Retinal pigment epithelial cell (primary cell): Measurements from ENCODE around the gene MGLL.

Source experiments
- DNase-seq: peaks from one replicate; pipeline ENCODE4 v3.0.0-alpha.2; 2010; ENCODE audit warnings: low read depth
- H3K4me3 ChIP-seq: 2 replicates; pipeline ENCODE4 v1.5.1; 2011; ENCODE audit warnings: mild to moderate bottlenecking, low read length, control low read depth, moderate library complexity
- CTCF ChIP-seq: conservative IDR thresholded peaks from 2 replicates; pipeline ENCODE4 v1.5.1; 2011; ENCODE audit warnings: low read depth, low read length, control low read depth, inconsistent platforms

Gene MGLL

DNA sequence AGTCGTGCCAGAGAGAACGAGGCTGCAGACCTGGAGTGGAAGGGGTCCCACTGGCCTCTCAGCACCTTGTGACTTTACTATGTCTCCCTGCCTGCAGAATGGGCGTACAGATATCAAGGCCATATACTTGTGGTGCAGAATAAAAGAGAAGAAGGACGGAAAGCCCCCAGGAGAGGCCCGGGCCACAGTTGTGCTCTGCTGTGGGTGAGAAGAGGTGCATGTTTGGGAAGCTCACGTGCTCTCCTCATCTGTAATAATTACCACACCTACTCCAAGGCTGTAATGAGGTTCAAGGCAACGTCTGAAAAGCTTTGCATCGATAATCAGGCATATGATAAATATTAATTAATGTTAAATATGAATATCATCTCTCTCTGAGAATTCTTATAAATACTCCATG is 58.0 kb downstream of the MGLL start:
- H3K4me3 ChIP-seq, result no peak overlapping the region
- TF ChIP-seq CTCF, result no peak
- DNase-seq, result no peak

- no peak overlapping the region for H3K4me3 ChIP-seq
- TF ChIP-seq CTCF, result no peak
- DNase-seq, result no peak
Measured at GRCh38 chr3:127763816-127764215, 58.5 kb downstream of the MGLL start.

GRCh38 chr3:127763337-127763736 is 59.0 kb downstream of the MGLL start:
- no peak for DNase-seq
- no peak overlapping the region for H3K4me3 ChIP-seq

DNA sequence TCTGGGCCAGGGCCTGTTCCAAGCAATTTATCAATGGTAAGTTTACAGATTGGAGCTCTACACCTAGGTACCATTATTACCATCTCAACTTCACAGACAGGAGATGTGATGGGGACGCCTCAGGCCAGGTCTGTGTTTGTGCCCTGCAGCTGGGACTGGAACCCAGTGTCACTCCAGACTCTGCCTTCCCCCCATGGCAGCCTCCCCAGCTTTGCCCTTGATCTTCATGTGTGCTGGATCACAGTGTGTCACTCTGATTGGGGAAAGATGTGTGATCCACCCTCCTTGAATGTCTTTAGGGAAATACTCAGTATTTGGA is 59.6 kb downstream of the MGLL start:
- DNase-seq, result no peak
- no peak for TF ChIP-seq CTCF

More at GRCh38 chr3:127763337-127763736, 59.0 kb downstream of the MGLL start:
- no peak for TF ChIP-seq CTCF

GRCh38 chr3:127762077-127762786 is 60.1 kb downstream of the MGLL start:
- H3K4me3 ChIP-seq, result no peak overlapping the region
- peak; percentile 39 for DNase-seq
- TF ChIP-seq CTCF, result no peak

More for the DNA sequence above, 59.6 kb downstream of the MGLL start:
- H3K4me3 ChIP-seq, result no peak overlapping the region

DNA sequence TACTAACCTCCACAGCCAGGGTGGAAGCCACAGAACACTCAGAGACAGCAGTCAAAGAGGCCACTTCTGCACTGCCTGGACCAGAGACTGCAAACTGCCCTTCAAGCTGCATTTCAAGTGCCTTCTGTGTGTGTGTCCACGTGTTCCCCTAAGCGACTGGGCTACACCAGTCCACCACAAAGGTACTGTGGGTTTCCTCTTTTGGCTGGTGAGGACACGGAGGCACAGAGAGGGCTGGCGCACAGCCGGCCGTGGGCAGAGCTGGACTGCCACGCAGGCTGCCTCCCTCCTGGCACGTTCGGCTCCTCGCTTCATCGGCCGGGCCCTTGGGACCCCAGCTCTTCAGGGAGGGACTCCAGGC is 60.9 kb downstream of the MGLL start:
- no peak for DNase-seq
- TF ChIP-seq CTCF, result no peak
- H3K4me3 ChIP-seq, result no peak overlapping the region

GRCh38 chr3:127760791-127761440 is 61.4 kb downstream of the MGLL start:
- no peak overlapping the region for H3K4me3 ChIP-seq
- DNase-seq, result no peak
- no peak for TF ChIP-seq CTCF
